Measurements from ENCODE around the gene KRT1.

- TF ChIP-seq CTCF (IDR thresholded peaks at IDR 0.05; ENCODE audit: low read depth, low read length, poor library complexity, severe bottlenecking) = no peak
- TF ChIP-seq EZH2phosphoT487 (IDR thresholded peaks at IDR 0.05; ENCODE audit: borderline replicate concordance, low read length) = no peak
These were observed 52.1 kb downstream of the KRT1 start for GRCh38 chr12:52628111-52628507.

Data from DOHH2 (cell line).